Mesenchymal stem cell (in vitro differentiated cells and primary cell): Measurements from ENCODE around the gene EPAS1.

Experiments
- DNase-seq: peaks from one replicate; pipeline ENCODE4 v3.0.0-alpha.2; 2013
- H2AFZ ChIP-seq: one replicate; pipeline ENCODE4 v1.6.1; 2013; ENCODE audit warnings: low read depth, mild to moderate bottlenecking, control low read depth, inconsistent platforms, low read length, moderate library complexity
- H2AK5ac ChIP-seq: 2 replicates; pipeline ENCODE4 v1.6.1; 2013; ENCODE audit warnings: low read length, moderate library complexity, mild to moderate bottlenecking, inconsistent platforms; ENCODE audit not compliant: severe bottlenecking
- H2BK120ac ChIP-seq: one replicate; pipeline ENCODE4 v1.6.1; 2013; ENCODE audit warnings: low read depth, mild to moderate bottlenecking, inconsistent platforms, low read length, moderate library complexity
- H2BK12ac ChIP-seq, 2 experiments: one replicate each; pipeline ENCODE4 v1.6.1; 2013; ENCODE audit warnings: inconsistent platforms in 2 of 2, low read length in 2 of 2, mild to moderate bottlenecking in 2 of 2, moderate library complexity in 2 of 2, control low read depth in 1 of 2
- H2BK15ac ChIP-seq: one replicate; pipeline ENCODE4 v1.6.1; 2013; ENCODE audit warnings: mild to moderate bottlenecking, low read depth, inconsistent platforms; ENCODE audit not compliant: poor library complexity, severe bottlenecking
- H2BK5ac ChIP-seq: 2 replicates; pipeline ENCODE4 v1.6.1; 2013; ENCODE audit warnings: low read depth, mild to moderate bottlenecking, low read length, control low read depth, inconsistent platforms; ENCODE audit not compliant: poor library complexity, severe bottlenecking
- H3K14ac ChIP-seq, 2 experiments: one replicate each; pipeline ENCODE4 v1.6.1; 2013; ENCODE audit warnings: inconsistent platforms in 2 of 2, low read length in 2 of 2, control low read depth in 1 of 2, mild to moderate bottlenecking in 1 of 2, moderate library complexity in 1 of 2
- H3K18ac ChIP-seq, 2 experiments: one replicate each; pipeline ENCODE4 v1.6.1; 2013; ENCODE audit warnings: inconsistent platforms in 2 of 2, low read length in 2 of 2, control low read depth in 1 of 2, low read depth in 1 of 2, mild to moderate bottlenecking in 1 of 2
- H3K23ac ChIP-seq, 2 experiments: one replicate each; pipeline ENCODE4 v1.6.1; 2013; ENCODE audit warnings: inconsistent platforms in 2 of 2, low read length in 2 of 2, mild to moderate bottlenecking in 2 of 2, moderate library complexity in 2 of 2, control low read depth in 1 of 2
- H3K27ac ChIP-seq: 2 replicates; pipeline ENCODE4 v1.5.1; 2013; ENCODE audit warnings: mild to moderate bottlenecking, moderate library complexity, low read length, control low read depth, inconsistent platforms; ENCODE audit not compliant: poor library complexity, severe bottlenecking
- H3K27me3 ChIP-seq, 2 experiments: 2 replicates each; pipeline versions ENCODE4 v1.6.1 to v1.7.0; 2013; ENCODE audit warnings: low read length in 2 of 2, mild to moderate bottlenecking in 2 of 2, moderate library complexity in 2 of 2, control low read depth in 1 of 2, inconsistent platforms in 1 of 2; ENCODE audit not compliant: control insufficient read depth in 1 of 2, insufficient read depth in 1 of 2
- H3K36me3 ChIP-seq, 2 experiments: 2 replicates each; pipeline versions ENCODE4 v1.6.1 to v1.7.0; 2013; ENCODE audit warnings: low read length in 2 of 2, control low read depth in 1 of 2, inconsistent platforms in 1 of 2, low read depth in 1 of 2, mild to moderate bottlenecking in 1 of 2; ENCODE audit not compliant: insufficient read depth in 2 of 2, control insufficient read depth in 1 of 2
- H3K4ac ChIP-seq, 2 experiments: one replicate each; pipeline ENCODE4 v1.6.1; 2013; ENCODE audit warnings: inconsistent platforms in 2 of 2, low read length in 2 of 2, mild to moderate bottlenecking in 2 of 2, moderate library complexity in 2 of 2, control low read depth in 1 of 2, low read depth in 1 of 2
- H3K4me1 ChIP-seq: 2 replicates; pipeline ENCODE4 v1.6.1; 2013; ENCODE audit warnings: low read depth, low read length, control low read depth; ENCODE audit not compliant: control insufficient read depth, insufficient read depth
- H3K4me2 ChIP-seq: 2 replicates; pipeline ENCODE4 v1.6.1; 2013; ENCODE audit warnings: low read length, mild to moderate bottlenecking, inconsistent platforms; ENCODE audit not compliant: poor library complexity, severe bottlenecking
- H3K4me3 ChIP-seq, 2 experiments: 2 replicates each; pipeline versions ENCODE4 v1.5.1 to v1.7.0; 2013; ENCODE audit warnings: low read length in 2 of 2, mild to moderate bottlenecking in 2 of 2, control low read depth in 1 of 2, low read depth in 1 of 2; ENCODE audit not compliant: insufficient read depth in 1 of 2
- H3K79me1 ChIP-seq: replicated peaks from 2 replicates; pipeline ENCODE4 v1.6.1; 2013; ENCODE audit warnings: mild to moderate bottlenecking, control low read depth, low read length, inconsistent platforms; ENCODE audit not compliant: poor library complexity, severe bottlenecking
- H3K9ac ChIP-seq: 2 replicates; pipeline ENCODE4 v1.7.0; 2013; ENCODE audit warnings: mild to moderate bottlenecking, low read length, moderate library complexity
- H3K9me3 ChIP-seq: 2 replicates; pipeline ENCODE4 v1.7.0; 2013; ENCODE audit warnings: mild to moderate bottlenecking, low read length; ENCODE audit not compliant: control insufficient read depth
- H4K8ac ChIP-seq: one replicate; pipeline ENCODE4 v1.6.1; 2013; ENCODE audit warnings: inconsistent platforms, mild to moderate bottlenecking, low read length, moderate library complexity
- H4K91ac ChIP-seq: one replicate; pipeline ENCODE4 v1.6.1; 2013; ENCODE audit warnings: mild to moderate bottlenecking, low read length, inconsistent platforms
- WGBS: methylation state at CpG from one replicate; pipeline ENCODE4 v1.1.7; 2013; ENCODE audit warnings: mixed read lengths; 5-methylcytosine and 5-hydroxymethylcytosine counted together

EPAS1 gene

GRCh38 chr2:46332686-46333281 lies 35.6 kb downstream of the EPAS1 start:
- peak; percentile 42 for DNase-seq
- H3K4me2 ChIP-seq: no peak overlapping the region
- H3K9ac ChIP-seq: no peak overlapping the region
- peak overlapping the region; percentile 86 for H2BK15ac ChIP-seq
- H4K8ac ChIP-seq: peak overlapping the region; percentile 45
- no peak overlapping the region for H3K4me3 ChIP-seq
- H2AK5ac ChIP-seq: peak overlapping the region; percentile 98
- H4K91ac ChIP-seq: peak overlapping the region; percentile 79
- H3K79me1 ChIP-seq: peaks cover 30% of the 10 kb centered on the region
- H3K18ac ChIP-seq: peak overlapping the region; percentile 66 to 77
- 88% methylated on average over 7 of the region's 8 CpGs for WGBS
- peak overlapping the region in 1 of 2 experiments; percentile 47 for H3K14ac ChIP-seq
- peaks cover 49% of the 10 kb centered on the region for H3K4me1 ChIP-seq
- H3K4ac ChIP-seq: peak overlapping the region in 1 of 2 experiments; percentile 7
- peak overlapping the region; percentile 1 for H2BK5ac ChIP-seq
- peak overlapping the region; percentile 88 to 95 for H2BK12ac ChIP-seq
- no peaks in the 10 kb centered on the region for H3K27me3 ChIP-seq
- H2BK120ac ChIP-seq: peak overlapping the region; percentile 22
- no peak overlapping the region for H3K27ac ChIP-seq
- peak overlapping the region in 1 of 2 experiments; percentile 88 for H3K23ac ChIP-seq
- H3K36me3 ChIP-seq: no peaks in the 10 kb centered on the region
- no peak overlapping the region for H2AFZ ChIP-seq
- H3K9me3 ChIP-seq: no peaks in the 10 kb centered on the region

GRCh38 chr2:46333912-46334311 lies 36.7 kb downstream of the EPAS1 start:
- H2BK120ac ChIP-seq: peak overlapping the region; percentile 56
- peak overlapping the region; percentile 85 to 95 for H2BK12ac ChIP-seq
- H3K23ac ChIP-seq: peak overlapping the region in 1 of 2 experiments; percentile 14
- peaks cover 52% of the 10 kb centered on the region for H3K4me1 ChIP-seq
- H3K18ac ChIP-seq: peak overlapping the region; percentile 68 to 94
- H3K27ac ChIP-seq: peak overlapping the region; percentile 89
- H3K4me2 ChIP-seq: no peak overlapping the region
- no peak for DNase-seq
- H4K91ac ChIP-seq: peak overlapping the region; percentile 94
- no peak overlapping the region for H3K14ac ChIP-seq
- H3K4me3 ChIP-seq: peak overlapping the region in 1 of 2 experiments; percentile 73
- H3K4ac ChIP-seq: peak overlapping the region; percentile 49 to 71
- H2BK5ac ChIP-seq: no peak overlapping the region
- no peak overlapping the region for H2AFZ ChIP-seq
- H3K79me1 ChIP-seq: peaks cover 34% of the 10 kb centered on the region
- WGBS: 95% methylated on average over 4 of the region's 4 CpGs
- peak overlapping the region; percentile 89 for H3K9ac ChIP-seq
- no peak overlapping the region for H4K8ac ChIP-seq
- peak overlapping the region; percentile 29 for H2BK15ac ChIP-seq
- H3K9me3 ChIP-seq: no peaks in the 10 kb centered on the region
- H3K36me3 ChIP-seq: no peaks in the 10 kb centered on the region
- no peaks in the 10 kb centered on the region for H3K27me3 ChIP-seq
- H2AK5ac ChIP-seq: peak overlapping the region; percentile 97

DNA sequence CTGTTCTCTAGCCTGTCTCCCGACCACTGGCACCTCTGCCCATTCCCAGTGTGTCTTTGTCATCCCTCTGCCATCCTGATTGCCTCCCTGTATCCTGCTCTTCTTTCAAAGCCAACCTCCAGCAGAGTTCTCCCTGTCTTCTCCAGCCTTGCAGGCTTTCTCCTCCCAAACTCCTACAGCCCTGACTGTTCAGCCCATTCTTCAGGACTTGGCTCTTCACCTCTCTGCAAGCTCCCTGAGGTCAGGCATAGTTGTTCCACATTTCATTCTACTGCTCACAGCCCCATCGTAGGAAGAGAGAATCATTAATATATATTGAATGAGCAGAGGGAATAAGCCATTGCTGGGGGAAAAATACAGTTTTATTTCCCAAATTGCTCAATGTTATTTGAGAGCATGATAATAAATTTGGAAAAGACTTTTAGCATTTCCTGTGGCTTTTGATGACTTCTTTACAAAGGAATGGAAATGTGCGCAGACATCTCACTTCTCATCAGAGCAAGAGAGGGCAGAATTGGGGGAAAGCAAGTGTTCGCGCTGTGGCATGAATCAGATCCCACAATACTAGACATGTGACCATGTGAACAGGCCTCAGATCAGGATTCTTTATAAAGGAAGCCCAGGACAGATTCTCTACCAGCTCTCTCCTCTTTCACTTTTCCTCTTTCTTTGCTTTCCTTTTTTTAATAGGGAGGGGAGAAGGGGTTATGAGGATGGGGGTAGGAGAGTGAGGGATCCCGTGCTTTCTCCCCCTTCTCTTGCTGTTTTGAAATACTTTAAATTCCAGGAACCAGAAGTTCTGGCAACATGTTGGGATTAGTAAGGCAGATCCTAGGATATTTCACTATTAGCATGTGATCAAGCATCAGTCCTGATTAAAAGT lies 37.4 kb downstream of the EPAS1 start:
- Histone ChIP-seq H3K9me3 (no peaks in the 10 kb centered on the region), H3K4me1 (peaks cover 45% of the 10 kb centered on the region), H4K8ac (peak overlapping the region; percentile 64), H2BK5ac (peak overlapping the region; percentile 48), H3K14ac (peak overlapping the region in 1 of 2 experiments; percentile 63), H3K18ac (peak overlapping the region; percentile 68 to 94), H2BK15ac (no peak overlapping the region), H3K27me3 (no peaks in the 10 kb centered on the region), H2AK5ac (peak overlapping the region; percentile 97), H3K23ac (peak overlapping the region in 1 of 2 experiments; percentile 14), H3K4ac (peak overlapping the region; percentile 49 to 71), H2BK120ac (peak overlapping the region; percentile 89), H2AFZ (no peak overlapping the region), H3K36me3 (no peaks in the 10 kb centered on the region), H3K9ac (peak overlapping the region; percentile 89), H3K79me1 (peaks cover 33% of the 10 kb centered on the region), H3K4me2 (no peak overlapping the region), H4K91ac (peak overlapping the region; percentile 94), H2BK12ac (peak overlapping the region; percentile 85 to 95), H3K4me3 (peak overlapping the region in 1 of 2 experiments; percentile 73), H3K27ac (peak overlapping the region; percentile 89)
- peak; percentile 96 for DNase-seq
- WGBS: 27% methylated on average over 4 of the region's 6 CpGs
